Measurements from ENCODE around the gene ALG14.
A peak's percentile ranks its signal among the peaks of the same experiment; 100 is the strongest.
"Not testable (repeated sequence)": the region's sequence is repeated elsewhere in the genome, so short reads cannot be mapped to it uniquely, and the experiment has no call there.

The ALG14 gene

GRCh38 chr1:95086949-95087533, 14.3 kb upstream of the ALG14 start:
- DNase-seq (ENCODE audit: low spot score) = peak; percentile 91

- DNase-seq (ENCODE audit: low spot score) = no peak
These were observed 12.6 kb upstream of the ALG14 start for GRCh38 chr1:95085376-95085775.

GRCh38 chr1:95084317-95085176, 11.8 kb upstream of the ALG14 start:
- DNase-seq (ENCODE audit: low spot score) = peak; percentile 21

GRCh38 chr1:95080879-95081278, 8.1 kb upstream of the ALG14 start:
- no peak for DNase-seq (ENCODE audit: low spot score)

GRCh38 chr1:95080446-95080845, 7.7 kb upstream of the ALG14 start:
- DNase-seq (ENCODE audit: low spot score) = no peak

GRCh38 chr1:95076034-95076433, 3.3 kb upstream of the ALG14 start:
- no peak for DNase-seq (ENCODE audit: low spot score)

GRCh38 chr1:95073446-95073845, 695 bp upstream of the ALG14 start:
- DNase-seq (ENCODE audit: low spot score) = no peak

GRCh38 chr1:95072117-95072516, 634 bp downstream of the ALG14 start:
- DNase-seq (ENCODE audit: low spot score) = no peak

GRCh38 chr1:95071539-95071938, 1.2 kb downstream of the ALG14 start:
- no peak for DNase-seq (ENCODE audit: low spot score)

- no peak for DNase-seq (ENCODE audit: low spot score)
These were observed 3.0 kb downstream of the ALG14 start for GRCh38 chr1:95069710-95070093.

GRCh38 chr1:95068956-95069709, 3.6 kb downstream of the ALG14 start:
- DNase-seq (ENCODE audit: low spot score) = no peak

GRCh38 chr1:95067568-95067967, 5.2 kb downstream of the ALG14 start:
- DNase-seq (ENCODE audit: low spot score) = no peak

- DNase-seq (ENCODE audit: low spot score) = no peak
These were observed 5.7 kb downstream of the ALG14 start for GRCh38 chr1:95067062-95067461.

GRCh38 chr1:95061445-95062006, 11.2 kb downstream of the ALG14 start:
- DNase-seq (ENCODE audit: low spot score) = no peak

GRCh38 chr1:95058974-95059373, 13.8 kb downstream of the ALG14 start:
- DNase-seq (ENCODE audit: low spot score) = no peak

GRCh38 chr1:95057351-95057750, 15.4 kb downstream of the ALG14 start:
- no peak for DNase-seq (ENCODE audit: low spot score)

GRCh38 chr1:95049935-95050334, 22.8 kb downstream of the ALG14 start:
- DNase-seq (ENCODE audit: low spot score) = no peak

GRCh38 chr1:95048317-95048716, 24.4 kb downstream of the ALG14 start:
- DNase-seq (ENCODE audit: low spot score) = no peak

- DNase-seq (ENCODE audit: low spot score) = not testable (repeated sequence)
These were observed 25.1 kb downstream of the ALG14 start for GRCh38 chr1:95047624-95048023.

- DNase-seq (ENCODE audit: low spot score) = no peak
These were observed 26.4 kb downstream of the ALG14 start for GRCh38 chr1:95046359-95046758.

- DNase-seq (ENCODE audit: low spot score) = peak; percentile 83
These were observed 29.4 kb downstream of the ALG14 start for GRCh38 chr1:95043141-95043980.

GRCh38 chr1:95042286-95042685, 30.5 kb downstream of the ALG14 start:
- DNase-seq (ENCODE audit: low spot score) = no peak

Data from kidney capillary endothelial cell (primary cell).